HCT116 (cell line): ENCODE measurements around the gene ARHGAP28. TPM values are rescaled to one million over a fixed set of nuclear protein-coding genes. Genes with fewer than 3 reads are reported as not detected.

Experiments used
- ATAC-seq: fragments of 200-7000 bp; cut with Tn5 transposase; 2 replicates; pipeline ENCODE4 v1.9.1; 2020; ENCODE audit warnings: mild to moderate bottlenecking, moderate library complexity
- BruUV-seq: library from RNA; stranded (reverse); fragments of 400-500 nt; replicated peaks from 2 replicates; lab custom pipeline; 2021; lab: Mats Ljungman, UMichigan
- CTCF ChIA-PET: fragments of 300-600 bp; sonication (Branson Sonifier 250); formaldehyde crosslinking; loops from one replicate; lab custom pipeline; 2021; ENCODE audit warnings: antibody characterized with exemption; lab: Charles Lee
- POLR2A ChIA-PET: fragments of 300-600, 350-600 bp; sonication (Branson Sonifier 250); formaldehyde crosslinking; loops from one replicate; lab custom pipeline; 2021; ENCODE audit warnings: antibody characterized with exemption; lab: Charles Lee
- RAD21 ChIA-PET, 2 experiments: fragments of 300-600 bp; sonication (Branson Sonifier 250); formaldehyde crosslinking; loops; one replicate each; lab custom pipeline; 2023; ENCODE audit warnings: low total read pairs in 2 of 2; ENCODE audit not compliant: uncharacterized antibody in 2 of 2, unreplicated experiment in 2 of 2, low non-redundant PET in 1 of 2; lab: Charles Lee
- DNase-seq: peaks from one replicate; pipeline ENCODE4 v3.0.0-alpha.2; 2010; ENCODE audit warnings: low read depth, low spot score
- H2AFZ ChIP-seq: fragments of 200-600 bp; shearing (Covaris generic), sonication (generic); 2 replicates; pipeline ENCODE4 v1.6.1; 2017; ENCODE audit warnings: low read depth, mixed run types, mixed read lengths, antibody characterized with exemption, low read length; ENCODE audit not compliant: poor library complexity, severe bottlenecking
- H3K27ac ChIP-seq: 2 replicates; pipeline ENCODE4 v1.5.1; 2012; ENCODE audit warnings: low read depth, low read length
- H3K27me3 ChIP-seq: fragments of 200-600 bp; sonication (generic); 2 replicates; pipeline ENCODE4 v1.6.1; 2016; ENCODE audit warnings: mixed run types, low read length, mixed read lengths; ENCODE audit not compliant: insufficient read depth
- H3K36me3 ChIP-seq, 2 experiments: fragments of 200-500 bp in 1 of 2; fragments of 200-600 bp in 1 of 2; sonication (Bioruptor generic) in 1 of 2; sonication (generic) in 1 of 2; 2 replicates each; pipeline versions ENCODE4 v1.5.1 to v1.6.1; 2014 to 2016; ENCODE audit warnings: low read length in 2 of 2, inconsistent platforms in 1 of 2, mixed read lengths in 1 of 2, mixed run types in 1 of 2; ENCODE audit not compliant: insufficient read depth in 2 of 2, control insufficient read depth in 1 of 2
- H3K4me1 ChIP-seq, 2 experiments: fragments of 200-600 bp in 1 of 2; sonication (generic) in 1 of 2; 2 replicates each; pipeline versions ENCODE4 v1.5.1 to v1.6.1; 2012 to 2017; ENCODE audit warnings: low read length in 2 of 2, inconsistent platforms in 1 of 2, mild to moderate bottlenecking in 1 of 2, mixed read lengths in 1 of 2, mixed run types in 1 of 2, moderate library complexity in 1 of 2; ENCODE audit not compliant: insufficient read depth in 2 of 2, control insufficient read depth in 1 of 2
- H3K4me2 ChIP-seq: fragments of 200-600 bp; sonication (generic); 2 replicates; pipeline ENCODE4 v1.6.1; 2017; ENCODE audit warnings: mixed run types, low read length, mixed read lengths
- H3K4me3 ChIP-seq, 2 experiments: fragments of 200-600 bp in 1 of 2; sonication (generic) in 1 of 2; replicated peaks in 1 of 2; 2 replicates each; pipeline ENCODE4 v1.5.1; 2011 to 2016; ENCODE audit warnings: low read length in 2 of 2, control low read depth in 1 of 2, low read depth in 1 of 2, mild to moderate bottlenecking in 1 of 2, mixed read lengths in 1 of 2, mixed run types in 1 of 2
- H3K79me2 ChIP-seq: fragments of 200-600 bp; sonication (generic); 2 replicates; pipeline ENCODE4 v1.6.1; 2017; ENCODE audit warnings: mild to moderate bottlenecking, mixed run types, low read length, moderate library complexity, mixed read lengths; ENCODE audit not compliant: insufficient read depth
- H3K9ac ChIP-seq: fragments of 200-600 bp; sonication (generic); 2 replicates; pipeline ENCODE4 v1.6.1; 2016; ENCODE audit warnings: low read length, mixed read lengths
- H3K9me2 ChIP-seq: fragments of 200-600 bp; sonication (generic), shearing (Covaris generic); 2 replicates; pipeline ENCODE4 v1.6.1; 2017; ENCODE audit warnings: mixed run types, mild to moderate bottlenecking, moderate library complexity; ENCODE audit not compliant: insufficient read depth
- H3K9me3 ChIP-seq, 2 experiments: fragments of 200-500 bp in 1 of 2; fragments of 200-600 bp in 1 of 2; sonication (Bioruptor generic) in 1 of 2; sonication (generic) in 1 of 2; 2 replicates each; pipeline ENCODE4 v1.6.1; 2014 to 2017; ENCODE audit warnings: low read length in 2 of 2, mixed read lengths in 2 of 2, inconsistent platforms in 1 of 2, low read depth in 1 of 2, mild to moderate bottlenecking in 1 of 2, mixed run types in 1 of 2, moderate library complexity in 1 of 2; ENCODE audit not compliant: control insufficient read depth in 1 of 2, insufficient read depth in 1 of 2
- H4K20me1 ChIP-seq: fragments of 200-600 bp; sonication (generic), shearing (Covaris generic); 2 replicates; pipeline ENCODE4 v1.6.1; 2017; ENCODE audit warnings: mixed run types, mild to moderate bottlenecking, moderate library complexity; ENCODE audit not compliant: insufficient read depth
- CEBPB ChIP-seq: IDR thresholded peaks from 2 replicates; pipeline ENCODE4 v1.6.1; 2012; ENCODE audit warnings: low read depth
- EGR1 ChIP-seq: IDR thresholded peaks from 2 replicates; pipeline ENCODE4 v1.6.1; 2012; ENCODE audit warnings: low read depth
- JUND ChIP-seq: IDR thresholded peaks from 2 replicates; pipeline ENCODE4 v1.6.1; 2012
- MAX ChIP-seq: IDR thresholded peaks from 2 replicates; pipeline ENCODE4 v1.6.1; 2012
- SP1 ChIP-seq: IDR thresholded peaks from 2 replicates; pipeline ENCODE4 v1.6.1; 2012; ENCODE audit warnings: low read depth
- intact Hi-C: fragments of 100-400 bp; cut with micrococcal nuclease; formaldehyde crosslinking; loops from 2 replicates; pipeline ENCODE4 v1.10.0; 2022
- total RNA-seq: library from RNA; stranded (reverse); gene quantifications from one replicate; pipeline ENCODE4 v1.2.1, GENCODE V29; 2021; ENCODE audit not compliant: unreplicated experiment

Gene ARHGAP28
- total RNA-seq, 1 experiment from 2014 or later = not detected

DNA sequence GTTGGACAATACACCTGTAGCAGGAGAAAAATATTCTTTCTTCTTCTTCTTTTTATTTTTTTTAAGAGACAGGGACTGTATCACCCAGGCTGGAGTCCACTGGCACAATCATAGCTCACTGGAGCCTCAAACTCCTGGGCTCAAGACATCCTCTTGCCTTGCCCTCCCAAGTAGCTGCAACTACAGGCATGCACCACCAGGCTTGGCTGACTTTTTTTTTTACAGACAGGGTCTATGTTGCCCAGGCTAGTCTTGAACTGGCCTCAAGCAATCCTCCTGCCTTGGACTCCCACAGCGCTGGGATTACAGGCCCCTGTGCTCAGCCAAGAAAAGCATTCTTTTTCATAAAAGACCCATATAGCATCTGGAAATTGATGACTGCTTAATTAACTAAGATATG, 17.1 kb upstream of the ARHGAP28 start:
- Histone ChIP-seq H3K9me2 (no peaks in the 10 kb centered on the region), H3K27ac (no peak overlapping the region), H2AFZ (no peak overlapping the region), H3K27me3 (no peaks in the 10 kb centered on the region), H4K20me1 (no peaks in the 10 kb centered on the region), H3K36me3 (no peaks in the 10 kb centered on the region), H3K4me3 (no peak overlapping the region), H3K4me1 (no peaks in the 10 kb centered on the region), H3K9me3 (peaks cover 16 to 18% of the 10 kb centered on the region in 2 experiments; a peak in 2 of 4 replicates), H3K9ac (no peak overlapping the region), H3K79me2 (no peaks in the 10 kb centered on the region), H3K4me2 (no peak overlapping the region)
- no TSS peak for BruUV-seq
- ChIA-PET POLR2A (no interaction called here), RAD21 (no interaction called here), CTCF (no interaction called here)
- intact Hi-C loops = no loop called here
- no peak for ATAC-seq
- TF ChIP-seq MAX = no peak
- DNase-seq = no peak

GRCh38 chr18:6714010-6714409, 15.5 kb upstream of the ARHGAP28 start:
- H3K9me2 ChIP-seq = no peaks in the 10 kb centered on the region
- no peak overlapping the region for H2AFZ ChIP-seq
- no peak overlapping the region for H3K4me3 ChIP-seq
- H3K9me3 ChIP-seq = peaks cover 16 to 32% of the 10 kb centered on the region in 2 experiments; a peak in 2 of 4 replicates
- DNase-seq = no peak
- no peak for ATAC-seq
- H3K4me1 ChIP-seq = no peaks in the 10 kb centered on the region
- H3K4me2 ChIP-seq = no peak overlapping the region
- TF ChIP-seq SP1 = no peak
- no peak for TF ChIP-seq EGR1
- TF ChIP-seq JUND = no peak
- no peak for TF ChIP-seq MAX
- no peak for TF ChIP-seq CEBPB
- ChIA-PET CTCF (no interaction called here), RAD21 (no interaction called here), POLR2A (no interaction called here)
- no peaks in the 10 kb centered on the region for H3K36me3 ChIP-seq
- no TSS peak for BruUV-seq
- intact Hi-C loops = no loop called here
- no peak overlapping the region for H3K27ac ChIP-seq
- no peak overlapping the region for H3K9ac ChIP-seq
- no peaks in the 10 kb centered on the region for H3K79me2 ChIP-seq
- no peaks in the 10 kb centered on the region for H3K27me3 ChIP-seq
- no peaks in the 10 kb centered on the region for H4K20me1 ChIP-seq
